Esophagus squamous epithelium (tissue), 5 donors: ENCODE results near the gene RIN3. TPM values are rescaled to one million over a fixed set of nuclear protein-coding genes. Genes with fewer than 3 reads are reported as not detected.

Experiments used
- DNase-seq: peaks from one replicate; lab custom pipeline; 2025; lab: John Stamatoyannopoulos, UW
- H3K27ac ChIP-seq, 4 donors: fragments of 200-600 bp; sonication (generic); one replicate each; pipeline ENCODE4 v1.5.1; 2016 to 2019; ENCODE audit warnings: mild to moderate bottlenecking in 1 of 4
- H3K27me3 ChIP-seq, 4 donors: fragments of 200-600 bp; sonication (generic); 1 replicate in 3 of 4; 2 replicates in 1 of 4; pipeline versions ENCODE4 v1.5.1 to v1.6.0; 2017 to 2021; ENCODE audit warnings: antibody characterized with exemption in 1 of 4
- H3K36me3 ChIP-seq, 3 donors: fragments of 200-600 bp; sonication (generic); one replicate each; pipeline ENCODE4 v1.5.1; 2016 to 2019
- H3K4me1 ChIP-seq, 3 donors: fragments of 200-600 bp; sonication (generic); one replicate each; pipeline ENCODE4 v1.5.1; 2017 to 2019
- H3K4me3 ChIP-seq, 4 donors: fragments of 200-600 bp; sonication (generic); 1 replicate in 3 of 4; 2 replicates in 1 of 4; pipeline ENCODE4 v1.5.1; 2016 to 2019; ENCODE audit warnings: mild to moderate bottlenecking in 2 of 4, moderate library complexity in 1 of 4
- H3K9me3 ChIP-seq, 3 donors: fragments of 200-600 bp; sonication (generic); one replicate each; pipeline ENCODE4 v1.5.1; 2016 to 2019
- POLR2A ChIP-seq, 4 donors: fragments of 450-650 bp; IDR thresholded peaks; one replicate each; pipeline ENCODE4 v1.6.1; 2017; ENCODE audit warnings: antibody characterized with exemption in 4 of 4, mild to moderate bottlenecking in 4 of 4, moderate library complexity in 3 of 4
- WGBS, 2 donors: methylation state at CpG; one replicate each; pipeline ENCODE4 v1.1.5; 2018; 5-methylcytosine and 5-hydroxymethylcytosine counted together
- intact Hi-C: fragments of 100-400 bp; cut with DNase I; formaldehyde crosslinking; loops from one replicate; pipeline ENCODE4 v1.15.0; 2022
- total RNA-seq, 4 donors: library from RNA; depleted of rRNA; stranded (reverse); fragments of >200 nt; gene quantifications; one replicate each; pipeline ENCODE4 v1.1.0, GENCODE V29; 2016
- TF ChIP-seq, protein P1 (sequence below), 6 experiments: fragments of 450-650 bp in 4 of 6; fragments of 200-600 bp in 2 of 6; sonication (generic) in 2 of 6; IDR thresholded peaks; one replicate each; pipeline ENCODE4 v1.5.1; 2016 to 2019; ENCODE audit warnings: antibody characterized with exemption in 6 of 6, mild to moderate bottlenecking in 4 of 6, moderate library complexity in 4 of 6
- donor health status: DM: yes; HTN: yes; CAD: no.

The RIN3 gene
- total RNA-seq, 4 donors from 2014 or later, result 1.9 to 9.7 (median 4.4) TPM

DNA sequence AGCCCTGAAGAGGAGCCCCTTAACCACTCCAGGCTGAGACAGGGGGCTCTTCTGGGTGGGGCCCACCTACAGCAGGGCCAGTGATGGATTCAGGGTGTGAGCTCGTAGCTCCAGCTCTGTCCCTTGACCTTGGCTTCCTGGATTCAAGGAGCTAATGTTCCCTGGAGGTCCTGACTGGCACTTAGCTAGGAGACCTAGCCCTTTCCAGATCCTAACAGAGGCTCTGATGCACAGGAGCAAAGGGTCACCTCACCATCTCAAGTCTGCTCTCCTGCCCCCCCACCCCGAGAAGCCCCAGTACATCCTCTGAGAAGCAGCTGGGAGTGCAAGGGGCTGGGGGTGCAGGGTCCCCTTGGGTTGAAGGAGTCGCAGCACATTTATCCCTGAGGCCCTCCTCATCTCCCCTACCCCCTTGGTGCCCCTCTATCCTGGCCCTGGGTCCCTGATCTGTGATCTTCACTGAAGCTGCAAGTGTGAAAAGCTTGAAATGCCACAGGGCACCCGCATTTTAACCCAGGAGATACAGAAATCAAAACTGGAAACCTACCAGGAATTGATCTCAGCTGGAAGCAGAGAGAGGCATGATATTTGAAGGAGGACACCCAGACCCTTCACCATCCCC, 2.9 kb downstream of the RIN3 start:
- intact Hi-C loops, result no loop called here
- Histone ChIP-seq H3K27ac (peak overlapping the region in 2 of 4 donors; percentile 43 to 91), H3K9me3 (no peaks in the 10 kb centered on the region), H3K4me1 (peaks cover 0 to 78% (median 19%) of the 10 kb centered on the region in 3 donors), H3K36me3 (no peaks in the 10 kb centered on the region), H3K27me3 (peaks cover 0 to 10% (median 0%) of the 10 kb centered on the region in 4 donors), H3K4me3 (no peak overlapping the region)
- TF ChIP-seq, protein P1, sequence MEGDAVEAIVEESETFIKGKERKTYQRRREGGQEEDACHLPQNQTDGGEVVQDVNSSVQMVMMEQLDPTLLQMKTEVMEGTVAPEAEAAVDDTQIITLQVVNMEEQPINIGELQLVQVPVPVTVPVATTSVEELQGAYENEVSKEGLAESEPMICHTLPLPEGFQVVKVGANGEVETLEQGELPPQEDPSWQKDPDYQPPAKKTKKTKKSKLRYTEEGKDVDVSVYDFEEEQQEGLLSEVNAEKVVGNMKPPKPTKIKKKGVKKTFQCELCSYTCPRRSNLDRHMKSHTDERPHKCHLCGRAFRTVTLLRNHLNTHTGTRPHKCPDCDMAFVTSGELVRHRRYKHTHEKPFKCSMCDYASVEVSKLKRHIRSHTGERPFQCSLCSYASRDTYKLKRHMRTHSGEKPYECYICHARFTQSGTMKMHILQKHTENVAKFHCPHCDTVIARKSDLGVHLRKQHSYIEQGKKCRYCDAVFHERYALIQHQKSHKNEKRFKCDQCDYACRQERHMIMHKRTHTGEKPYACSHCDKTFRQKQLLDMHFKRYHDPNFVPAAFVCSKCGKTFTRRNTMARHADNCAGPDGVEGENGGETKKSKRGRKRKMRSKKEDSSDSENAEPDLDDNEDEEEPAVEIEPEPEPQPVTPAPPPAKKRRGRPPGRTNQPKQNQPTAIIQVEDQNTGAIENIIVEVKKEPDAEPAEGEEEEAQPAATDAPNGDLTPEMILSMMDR (IDR thresholded peaks at IDR 0.05), result no peak
- no peak for TF ChIP-seq POLR2A (IDR thresholded peaks at IDR 0.05)
- no peak for DNase-seq
- 86% methylated on average over 1 to 2 of the region's 4 CpGs for WGBS, 2 donors

DNA sequence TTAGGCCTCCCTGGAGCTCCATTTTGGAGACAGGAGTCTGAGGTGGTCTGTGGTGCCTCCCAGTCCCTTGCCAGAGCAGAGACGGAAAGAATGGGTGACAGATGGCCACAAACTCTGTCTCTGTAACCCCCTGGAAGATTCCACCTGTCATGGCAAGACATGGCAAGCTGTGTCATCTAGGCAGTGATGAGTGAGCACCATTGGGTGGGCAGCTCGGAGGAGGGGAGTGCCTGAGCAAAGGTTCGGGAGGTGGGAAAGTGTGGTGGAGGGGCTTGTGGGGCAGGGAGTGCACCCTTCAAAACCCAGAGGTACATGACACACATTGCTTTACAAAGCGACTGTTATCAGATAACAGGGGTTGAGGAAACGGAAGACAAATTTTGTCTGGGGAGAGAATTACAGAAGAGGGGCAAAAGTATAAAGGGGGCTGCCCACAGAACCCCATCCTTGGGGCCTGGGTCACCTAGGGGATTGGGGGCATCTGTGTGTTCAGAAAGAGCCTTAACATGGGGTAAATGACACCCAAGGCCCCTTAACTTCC, 3.5 kb downstream of the RIN3 start:
- Histone ChIP-seq H3K36me3 (no peaks in the 10 kb centered on the region), H3K27ac (peak overlapping the region in 1 of 4 donors; percentile 13), H3K27me3 (peaks cover 0 to 10% (median 0%) of the 10 kb centered on the region in 4 donors), H3K4me1 (peaks cover 0 to 72% (median 18%) of the 10 kb centered on the region in 3 donors), H3K9me3 (no peaks in the 10 kb centered on the region), H3K4me3 (no peak overlapping the region)
- intact Hi-C loops, result no loop called here
- TF ChIP-seq, protein P1 (IDR thresholded peaks at IDR 0.05), result no peak
- 73 to 86% methylated on average over 5 of the region's 5 CpGs for WGBS, 2 donors
- DNase-seq, result no peak

DNA sequence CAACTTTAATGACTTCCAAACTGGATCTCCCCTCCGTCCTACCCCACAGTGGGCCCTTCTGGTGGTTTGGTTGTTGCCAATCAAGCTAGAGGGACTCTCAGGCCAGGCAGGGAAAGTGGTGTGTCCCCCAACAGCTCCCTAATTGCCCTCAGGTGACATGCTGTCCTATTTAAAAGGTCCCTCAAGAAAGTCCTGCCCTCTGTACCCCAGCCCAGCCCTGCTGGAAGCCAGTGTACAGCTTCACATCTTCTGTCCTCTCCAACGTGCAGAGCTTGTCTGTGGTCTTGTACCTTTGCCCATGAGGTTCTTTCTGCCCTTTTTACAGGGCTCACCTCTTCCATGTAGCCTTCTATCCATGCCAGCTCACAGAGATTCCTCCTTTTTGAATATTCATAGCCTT, 4.2 kb downstream of the RIN3 start:
- Histone ChIP-seq H3K4me3 (no peak overlapping the region), H3K4me1 (peaks cover 0 to 66% (median 15%) of the 10 kb centered on the region in 3 donors), H3K27me3 (peaks cover 0 to 10% (median 0%) of the 10 kb centered on the region in 4 donors), H3K27ac (no peak overlapping the region), H3K36me3 (no peaks in the 10 kb centered on the region), H3K9me3 (no peaks in the 10 kb centered on the region)
- TF ChIP-seq, protein P1 (IDR thresholded peaks at IDR 0.05), result no peak
- TF ChIP-seq POLR2A (IDR thresholded peaks at IDR 0.05), result no peak
- WGBS, 2 donors, result 43 to 66% methylated on average over 1 to 2 of the region's 2 CpGs
- no peak for DNase-seq
- intact Hi-C loops, result no loop called here

DNA sequence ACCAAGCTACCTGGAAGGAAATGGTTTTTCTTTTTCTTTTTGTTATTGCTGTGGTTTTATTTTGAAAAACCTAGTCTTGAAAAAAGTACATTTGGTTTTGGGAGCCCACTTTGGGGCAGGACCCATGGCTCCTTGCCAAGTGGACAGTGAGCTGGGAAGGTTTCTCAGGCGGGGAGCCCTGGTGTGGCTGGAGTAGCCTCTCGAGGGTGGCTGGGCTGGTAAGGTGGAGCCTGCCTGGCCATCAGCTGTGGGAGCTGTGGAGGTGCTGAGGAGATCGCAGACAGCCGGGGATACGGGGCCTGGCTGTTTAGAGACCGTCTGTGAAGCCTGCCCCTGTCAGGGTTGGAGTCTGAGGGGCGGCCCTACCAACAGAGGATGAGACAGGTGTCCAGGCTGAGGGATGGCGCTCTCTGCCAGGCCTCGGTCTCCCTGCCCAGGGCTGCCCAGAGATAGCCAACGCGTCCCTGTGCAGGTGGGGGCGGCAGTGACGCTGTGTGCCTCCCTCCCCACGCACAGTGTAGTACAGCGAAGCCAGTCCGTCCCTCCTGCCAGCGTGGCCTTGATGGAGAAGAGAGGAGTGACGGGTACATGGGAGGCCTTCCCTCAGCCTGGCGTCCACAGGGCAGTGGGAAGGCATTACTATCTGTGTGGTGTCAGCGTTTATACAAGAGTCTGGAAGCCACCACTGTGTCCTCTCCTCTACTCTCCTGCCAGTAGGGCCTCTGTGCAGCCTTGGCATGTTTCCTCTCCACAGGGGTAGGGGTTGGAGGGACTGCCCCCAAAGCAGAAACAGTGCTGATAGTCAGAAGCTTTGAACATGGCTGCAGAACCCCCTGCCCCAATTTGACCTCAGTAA, 5.9 kb downstream of the RIN3 start:
- peak overlapping the region in 2 of 4 donors; percentile 49 to 55 for H3K27ac ChIP-seq
- H3K4me3 ChIP-seq, result no peak overlapping the region
- WGBS, 2 donors, result 67% methylated on average over 1 of the region's 20 CpGs; no CpG with 5 or more reads in 1 of the 2 donors
- TF ChIP-seq, protein P1 (IDR thresholded peaks at IDR 0.05), result no peak
- TF ChIP-seq POLR2A (IDR thresholded peaks at IDR 0.05), result no peak
- H3K9me3 ChIP-seq, result no peaks in the 10 kb centered on the region
- DNase-seq, result no peak
- H3K4me1 ChIP-seq, result peaks cover 0 to 66% (median 11%) of the 10 kb centered on the region in 3 donors
- H3K27me3 ChIP-seq, result peaks cover 0 to 3% (median 0%) of the 10 kb centered on the region in 4 donors
- H3K36me3 ChIP-seq, result no peaks in the 10 kb centered on the region
- intact Hi-C loops, result no loop called here
